ENCODE measurements around the gene MAGEA11.
"Not testable (repeated sequence)": the region's sequence is repeated elsewhere in the genome, so short reads cannot be mapped to it uniquely, and the experiment has no call there.

The MAGEA11 gene

GRCh38 chrX:149718757-149719156 is 6.9 kb downstream of the MAGEA11 start:
- FAIRE-seq: no peak

- FAIRE-seq: no peak
These were observed 8.3 kb downstream of the MAGEA11 start for GRCh38 chrX:149720021-149720689.

DNA sequence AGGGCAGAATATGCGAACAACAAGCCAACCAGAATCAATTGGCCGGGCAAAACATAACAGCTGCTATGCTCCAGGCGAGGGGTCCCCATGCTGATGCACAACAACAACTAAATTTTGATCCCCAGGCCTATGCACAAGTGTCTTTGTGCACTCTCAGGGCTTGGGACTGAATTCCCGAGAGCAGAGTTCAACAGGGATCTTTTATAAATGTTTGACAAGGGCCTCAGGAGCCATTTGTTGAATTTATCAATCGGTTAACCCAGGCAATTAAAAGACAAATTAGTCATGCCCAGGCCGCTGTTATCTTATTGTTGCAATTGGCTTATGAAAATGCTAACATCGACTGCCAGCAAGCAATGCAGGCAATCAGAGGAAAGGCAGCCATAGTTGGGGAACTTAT is 9.4 kb downstream of the MAGEA11 start:
- not testable (repeated sequence) for FAIRE-seq

DNA sequence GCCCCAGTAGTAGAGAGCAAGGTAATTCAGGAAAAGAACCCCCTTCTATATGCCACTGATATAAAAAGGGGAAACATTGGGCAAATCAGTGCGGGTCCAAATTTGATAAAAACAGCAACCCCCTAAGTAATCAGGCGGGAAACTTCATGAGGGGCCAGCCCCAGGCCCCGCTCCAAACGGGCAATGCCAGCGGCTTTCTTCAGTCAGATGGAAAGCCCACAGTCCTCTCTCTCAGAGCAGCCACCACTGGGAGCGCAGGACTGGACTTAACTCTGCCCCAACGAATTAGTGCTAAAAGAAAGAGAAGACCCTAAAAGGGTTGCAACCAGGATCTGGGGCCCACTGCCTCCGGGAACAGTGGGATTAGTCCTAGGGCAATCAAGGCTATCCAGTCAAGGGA is 9.9 kb downstream of the MAGEA11 start:
- FAIRE-seq: no peak

DNA sequence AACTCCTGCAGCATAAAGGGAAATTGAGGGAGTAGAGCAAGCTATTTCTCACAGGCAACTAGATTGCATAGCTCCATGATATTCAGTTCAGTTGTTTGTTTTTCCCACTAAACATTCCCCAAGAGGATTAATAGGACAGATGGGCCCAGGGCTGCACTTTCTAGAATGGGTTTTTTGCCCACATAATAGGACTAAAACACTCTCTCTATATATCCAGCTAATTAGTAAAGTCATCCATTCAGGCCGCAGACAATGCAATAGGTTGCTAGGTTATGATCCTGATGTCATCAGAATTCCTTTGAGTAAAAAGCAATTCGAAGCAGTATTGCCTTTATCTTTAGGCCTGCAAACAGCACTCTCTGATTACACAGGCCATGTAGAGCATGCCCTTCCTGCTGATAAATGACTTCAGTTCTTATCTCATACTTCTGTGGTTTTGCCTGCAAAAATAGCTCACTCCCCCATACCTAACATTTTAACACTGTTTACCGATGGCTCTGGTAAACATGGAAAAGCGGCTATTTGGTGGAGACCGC is 11.8 kb downstream of the MAGEA11 start:
- FAIRE-seq: not testable (repeated sequence)

DNA sequence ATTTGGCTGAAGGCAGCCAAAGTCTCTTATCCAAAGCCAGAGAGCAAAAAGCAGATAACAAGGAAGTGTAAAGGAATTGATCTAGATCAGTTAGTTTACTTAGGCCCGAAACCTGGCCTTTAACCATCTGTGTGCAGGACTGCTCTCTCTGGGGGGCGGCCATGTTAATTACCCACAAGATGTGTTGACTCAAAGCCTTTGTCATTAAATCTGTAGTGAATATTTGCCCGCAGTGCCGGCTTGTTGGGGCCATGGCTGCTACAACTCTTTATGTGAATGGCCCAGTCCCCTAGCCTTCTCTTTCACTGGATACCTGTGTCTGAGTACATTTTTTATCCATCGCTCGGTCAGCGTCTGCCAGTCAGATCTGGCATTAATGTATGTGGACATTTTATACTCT is 15.4 kb downstream of the MAGEA11 start:
- FAIRE-seq: not testable (repeated sequence)

- FAIRE-seq: not testable (repeated sequence)
These were observed 30.4 kb downstream of the MAGEA11 start for GRCh38 chrX:149742269-149742668.

DNA sequence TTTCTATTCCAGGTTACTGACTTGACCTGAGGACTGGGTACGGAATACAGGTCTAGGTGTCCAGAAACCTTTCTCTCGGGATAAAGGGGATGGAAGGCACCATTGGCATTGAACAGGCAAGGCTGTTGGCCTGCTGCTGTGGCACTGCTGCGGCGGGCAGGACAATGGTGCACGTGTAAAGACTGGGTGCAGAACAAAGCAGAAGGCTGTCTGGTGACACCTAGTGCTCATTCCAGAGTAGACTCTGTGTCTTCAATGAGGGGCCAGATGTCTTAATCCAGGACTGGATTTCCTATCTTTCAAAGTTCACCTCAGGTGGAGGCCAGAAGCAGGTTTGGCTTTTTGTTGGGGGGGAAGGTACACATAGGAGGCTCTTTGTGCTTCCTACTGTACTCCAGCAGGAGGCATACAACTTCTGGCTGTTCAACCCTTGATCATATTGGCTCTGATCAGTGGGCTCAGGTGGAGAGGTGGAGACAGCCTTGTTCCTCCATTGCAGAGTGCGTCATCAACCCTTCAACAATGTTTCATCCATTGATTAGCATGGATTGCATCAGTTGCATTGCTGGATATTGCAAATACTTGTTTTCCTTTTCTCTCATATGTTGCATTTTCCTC is 34.6 kb downstream of the MAGEA11 start:
- FAIRE-seq: not testable (repeated sequence)

- no peak for FAIRE-seq
These were observed 45.6 kb downstream of the MAGEA11 start for GRCh38 chrX:149757206-149758067.

DNA sequence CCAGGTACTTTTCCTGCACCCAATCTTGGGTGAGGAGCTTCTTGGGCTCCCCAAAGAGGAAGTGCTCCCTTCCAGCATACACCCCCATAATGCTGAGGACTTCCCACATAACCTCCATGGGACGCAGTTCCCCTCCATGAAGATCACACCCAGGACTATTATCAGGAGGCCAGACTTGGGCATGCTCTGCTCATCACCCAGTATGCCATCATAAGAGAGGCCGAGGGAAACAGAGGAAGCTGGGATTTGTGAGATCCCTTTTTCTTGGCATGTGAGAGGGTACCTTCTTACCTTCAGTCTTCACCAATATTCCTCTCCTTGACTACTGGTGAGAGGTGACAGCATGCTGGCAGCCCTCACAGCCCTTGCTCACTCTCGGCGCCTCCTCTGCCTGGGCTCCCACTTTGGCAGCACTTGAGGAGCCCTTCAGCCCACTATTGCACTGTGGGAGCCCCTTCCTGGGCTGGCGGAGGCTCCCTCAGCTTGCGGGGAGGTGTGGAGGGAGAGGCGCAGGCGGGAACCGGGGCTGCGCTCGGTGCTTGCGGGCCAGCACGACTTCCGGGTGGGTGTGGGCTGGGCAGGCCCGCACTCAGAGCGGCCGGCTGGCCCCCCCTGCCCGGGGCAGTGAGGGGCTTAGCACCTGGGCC is 46.3 kb downstream of the MAGEA11 start:
- no peak for FAIRE-seq

DNA sequence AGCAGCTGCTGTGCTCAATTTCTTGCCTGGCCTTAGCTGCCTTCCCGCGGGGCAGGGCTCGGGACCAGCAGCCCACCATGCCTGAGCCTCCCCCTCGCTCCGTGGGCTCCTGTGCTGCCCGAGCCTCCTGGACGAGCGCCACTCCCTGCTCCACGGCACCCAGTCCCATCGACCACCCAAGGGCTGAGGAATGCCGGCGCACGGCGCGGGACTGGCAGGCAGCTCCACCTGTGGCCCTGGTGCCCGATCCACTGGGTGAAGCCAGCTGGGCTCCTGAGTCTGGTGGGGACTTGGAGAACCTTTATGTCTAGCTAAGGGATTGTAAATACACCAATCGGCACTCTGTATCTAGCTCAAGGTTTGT is 46.8 kb downstream of the MAGEA11 start:
- FAIRE-seq: not testable (repeated sequence)

- FAIRE-seq: no peak
These were observed 48.0 kb downstream of the MAGEA11 start for GRCh38 chrX:149759824-149760223.

DNA sequence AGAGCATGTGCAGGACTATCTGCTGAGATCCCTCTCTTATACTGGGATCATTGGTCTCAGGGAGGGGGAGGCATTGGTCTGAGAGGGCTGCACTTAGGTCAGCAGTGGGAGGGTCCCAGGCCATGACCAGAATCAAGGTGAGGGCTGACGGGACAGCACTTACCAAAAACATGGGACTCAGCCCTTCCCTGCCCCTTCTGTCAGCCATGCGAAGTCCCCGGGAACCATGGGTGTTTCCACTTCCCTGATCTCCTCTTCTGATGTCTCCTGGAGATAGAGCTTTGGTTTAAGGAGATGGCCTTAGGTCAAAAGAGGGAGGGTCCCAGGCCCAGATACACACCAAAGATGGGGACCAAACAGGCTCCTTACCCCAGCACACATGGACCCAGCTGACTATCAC is 49.1 kb downstream of the MAGEA11 start:
- no peak for FAIRE-seq

GRCh38 chrX:149761858-149762674 is 50.2 kb downstream of the MAGEA11 start:
- FAIRE-seq: not testable (repeated sequence)

DNA sequence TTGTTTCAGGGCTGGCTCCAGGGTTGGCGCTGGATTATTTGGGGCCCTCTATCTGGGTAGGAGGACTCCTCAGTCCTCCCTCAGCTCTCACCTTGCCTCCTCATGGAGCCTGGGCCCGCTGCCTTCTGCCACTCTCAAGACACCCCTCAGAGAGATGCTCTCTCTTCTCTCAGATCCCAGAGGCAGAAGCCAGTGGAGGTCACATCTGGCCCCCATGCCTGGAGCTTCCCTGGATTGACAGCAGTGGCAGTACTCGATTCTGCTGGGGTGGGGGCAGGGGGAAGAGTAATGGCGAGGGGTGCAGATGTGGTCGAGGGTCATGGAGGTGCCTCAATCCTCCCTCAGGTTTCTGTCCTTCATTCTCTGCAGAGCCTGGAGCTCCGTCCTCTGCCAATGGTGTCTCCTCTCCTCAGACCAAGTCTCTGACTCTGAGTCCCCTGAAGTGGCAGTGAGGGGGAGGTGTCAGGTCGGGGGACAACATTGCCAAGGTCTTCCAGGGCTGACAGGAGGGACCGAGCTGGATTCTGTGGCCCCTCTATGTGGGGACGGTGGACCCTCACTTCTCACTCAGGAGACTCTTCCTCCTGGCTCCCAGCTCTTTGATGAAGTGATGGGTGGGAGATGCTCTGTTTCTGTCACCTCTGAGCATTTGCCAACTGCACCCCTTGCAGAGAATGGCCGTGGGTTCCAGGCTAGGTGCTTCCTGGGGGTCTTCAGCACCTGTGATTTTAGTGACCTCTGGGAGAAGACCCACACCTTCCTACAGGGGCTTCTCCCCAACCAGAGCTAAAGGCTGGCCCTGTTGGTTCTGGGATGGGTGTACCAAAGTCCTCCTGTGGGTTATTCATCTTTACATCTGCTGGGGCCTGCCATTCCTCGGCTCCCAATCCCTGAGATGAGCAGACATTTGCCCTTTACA is 51.1 kb downstream of the MAGEA11 start:
- FAIRE-seq: no peak

Measured in A204.1 (cell line).